Mesothelial cell of epicardium (in vitro differentiated cells): ENCODE measurements around the gene PLPPR5. TPM values are rescaled to one million over a fixed set of nuclear protein-coding genes. Genes with fewer than 3 reads are reported as not detected.

Experiments
- DNase-seq, 2 experiments: peaks; one replicate each; pipeline ENCODE4 v3.0.0; 2021; ENCODE audit warnings: low spot score in 2 of 2; ENCODE audit not compliant: unreplicated experiment in 2 of 2
- H3K27ac Mint-ChIP-seq: 2 replicates; pipeline ENCODE4 v1.8.0; 2021; ENCODE audit warnings: mixed read lengths
- H3K27me3 Mint-ChIP-seq: 2 replicates; pipeline ENCODE4 v1.8.0; 2021; ENCODE audit warnings: low read depth, mixed read lengths
- H3K36me3 Mint-ChIP-seq: 2 replicates; pipeline ENCODE4 v1.8.0; 2021; ENCODE audit warnings: mixed read lengths
- H3K4me1 Mint-ChIP-seq: 2 replicates; pipeline ENCODE4 v1.8.0; 2021; ENCODE audit warnings: mixed read lengths
- H3K4me3 Mint-ChIP-seq: 2 replicates; pipeline ENCODE4 v1.8.0; 2021; ENCODE audit warnings: mild to moderate bottlenecking, moderate library complexity, mixed read lengths
- H3K9me3 Mint-ChIP-seq: 2 replicates; pipeline ENCODE4 v1.8.0; 2021; ENCODE audit warnings: mixed read lengths
- total RNA-seq: library from RNA; stranded (reverse); gene quantifications from 3 replicates; pipeline ENCODE4 v1.2.1, GENCODE V29; 2021
- TF ChIP-seq, protein P1 (sequence below): fragments of 200-600 bp; sonication (generic); IDR thresholded peaks from one replicate; pipeline ENCODE4 v1.5.0; 2021; ENCODE audit warnings: antibody characterized with exemption; ENCODE audit not compliant: unreplicated experiment

PLPPR5 gene
- total RNA-seq, 1 donor from 2014 or later: 0.11 TPM

DNA sequence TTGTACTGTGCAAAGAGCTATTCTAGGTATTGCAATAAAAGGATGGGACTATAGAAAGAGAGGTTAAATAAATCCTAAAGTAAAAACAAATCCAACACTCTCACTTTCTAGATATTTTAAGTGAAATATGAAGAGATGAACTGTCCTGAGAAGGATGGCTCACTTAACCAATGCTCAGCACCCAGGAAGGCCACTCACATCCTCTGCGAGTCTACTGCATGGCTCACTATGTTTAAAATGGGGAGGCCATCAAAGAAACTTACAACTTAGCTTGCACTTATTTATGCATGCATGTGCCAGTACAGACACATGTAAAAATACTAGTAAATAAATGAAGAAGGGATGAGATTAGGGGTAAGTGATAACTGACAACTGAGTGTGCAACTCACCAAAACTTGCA is 37.5 kb downstream of the PLPPR5 start:
- TF ChIP-seq, protein P1, sequence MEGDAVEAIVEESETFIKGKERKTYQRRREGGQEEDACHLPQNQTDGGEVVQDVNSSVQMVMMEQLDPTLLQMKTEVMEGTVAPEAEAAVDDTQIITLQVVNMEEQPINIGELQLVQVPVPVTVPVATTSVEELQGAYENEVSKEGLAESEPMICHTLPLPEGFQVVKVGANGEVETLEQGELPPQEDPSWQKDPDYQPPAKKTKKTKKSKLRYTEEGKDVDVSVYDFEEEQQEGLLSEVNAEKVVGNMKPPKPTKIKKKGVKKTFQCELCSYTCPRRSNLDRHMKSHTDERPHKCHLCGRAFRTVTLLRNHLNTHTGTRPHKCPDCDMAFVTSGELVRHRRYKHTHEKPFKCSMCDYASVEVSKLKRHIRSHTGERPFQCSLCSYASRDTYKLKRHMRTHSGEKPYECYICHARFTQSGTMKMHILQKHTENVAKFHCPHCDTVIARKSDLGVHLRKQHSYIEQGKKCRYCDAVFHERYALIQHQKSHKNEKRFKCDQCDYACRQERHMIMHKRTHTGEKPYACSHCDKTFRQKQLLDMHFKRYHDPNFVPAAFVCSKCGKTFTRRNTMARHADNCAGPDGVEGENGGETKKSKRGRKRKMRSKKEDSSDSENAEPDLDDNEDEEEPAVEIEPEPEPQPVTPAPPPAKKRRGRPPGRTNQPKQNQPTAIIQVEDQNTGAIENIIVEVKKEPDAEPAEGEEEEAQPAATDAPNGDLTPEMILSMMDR: no peak
- no peak overlapping the region for H3K4me3 Mint-ChIP-seq
- no peak for DNase-seq
- H3K4me1 Mint-ChIP-seq: peaks cover 8% of the 10 kb centered on the region
- H3K27me3 Mint-ChIP-seq: peaks cover 4% of the 10 kb centered on the region
- no peaks in the 10 kb centered on the region for H3K9me3 Mint-ChIP-seq
- H3K36me3 Mint-ChIP-seq: no peaks in the 10 kb centered on the region
- no peak overlapping the region for H3K27ac Mint-ChIP-seq

DNA sequence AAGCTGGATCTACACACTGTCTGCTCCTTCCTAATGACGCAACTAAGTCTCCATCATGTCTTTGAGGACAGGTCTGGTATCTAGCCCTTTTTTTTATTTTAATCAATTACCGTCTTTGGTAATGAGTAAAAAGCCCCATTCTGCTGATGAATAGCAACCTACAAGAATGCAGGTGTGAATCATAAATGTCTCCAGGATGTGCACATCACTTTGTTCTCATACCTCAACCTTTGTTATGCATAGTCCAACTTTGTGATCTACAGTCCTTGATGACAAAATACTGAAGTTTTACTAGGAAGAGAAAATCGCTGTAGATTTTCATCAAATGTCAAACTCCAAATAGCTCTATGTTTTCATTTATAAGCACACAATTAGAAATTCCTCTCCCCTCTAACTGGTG is 39.3 kb downstream of the PLPPR5 start:
- no peaks in the 10 kb centered on the region for H3K36me3 Mint-ChIP-seq

DNA sequence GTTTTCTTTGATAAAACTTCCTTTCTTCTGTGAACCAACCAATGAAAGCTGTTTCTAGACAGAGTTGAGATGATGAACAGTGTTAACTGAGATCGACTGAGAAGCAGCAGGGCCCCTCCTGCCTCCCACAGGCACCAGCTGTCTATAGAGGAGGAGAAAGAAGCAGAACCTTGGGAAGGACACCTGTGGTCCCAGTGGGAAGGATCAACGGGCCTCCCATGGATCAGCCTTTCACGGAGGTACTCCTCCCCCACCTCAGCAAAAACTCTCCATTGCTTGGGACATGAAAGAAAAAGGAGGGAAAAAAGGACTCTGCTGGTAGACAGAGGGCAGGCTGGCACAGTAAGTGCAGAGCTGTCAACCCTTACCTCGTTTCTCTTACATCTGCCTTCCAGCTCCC is 40.5 kb downstream of the PLPPR5 start:
- H3K4me1 Mint-ChIP-seq: peaks cover 1% of the 10 kb centered on the region
- no peak for DNase-seq
- H3K36me3 Mint-ChIP-seq: no peaks in the 10 kb centered on the region
- H3K27me3 Mint-ChIP-seq: peaks cover 4% of the 10 kb centered on the region
- no peaks in the 10 kb centered on the region for H3K9me3 Mint-ChIP-seq
- no peak overlapping the region for H3K4me3 Mint-ChIP-seq
- no peak overlapping the region for H3K27ac Mint-ChIP-seq
- TF ChIP-seq, protein P1: no peak

More for the DNA sequence above, 39.3 kb downstream of the PLPPR5 start:
- Mint-ChIP-seq H3K27me3 (peaks cover 4% of the 10 kb centered on the region), H3K9me3 (no peaks in the 10 kb centered on the region), H3K27ac (no peak overlapping the region), H3K4me3 (no peak overlapping the region), H3K4me1 (peaks cover 8% of the 10 kb centered on the region)
- TF ChIP-seq, protein P1: no peak
- no peak for DNase-seq

DNA sequence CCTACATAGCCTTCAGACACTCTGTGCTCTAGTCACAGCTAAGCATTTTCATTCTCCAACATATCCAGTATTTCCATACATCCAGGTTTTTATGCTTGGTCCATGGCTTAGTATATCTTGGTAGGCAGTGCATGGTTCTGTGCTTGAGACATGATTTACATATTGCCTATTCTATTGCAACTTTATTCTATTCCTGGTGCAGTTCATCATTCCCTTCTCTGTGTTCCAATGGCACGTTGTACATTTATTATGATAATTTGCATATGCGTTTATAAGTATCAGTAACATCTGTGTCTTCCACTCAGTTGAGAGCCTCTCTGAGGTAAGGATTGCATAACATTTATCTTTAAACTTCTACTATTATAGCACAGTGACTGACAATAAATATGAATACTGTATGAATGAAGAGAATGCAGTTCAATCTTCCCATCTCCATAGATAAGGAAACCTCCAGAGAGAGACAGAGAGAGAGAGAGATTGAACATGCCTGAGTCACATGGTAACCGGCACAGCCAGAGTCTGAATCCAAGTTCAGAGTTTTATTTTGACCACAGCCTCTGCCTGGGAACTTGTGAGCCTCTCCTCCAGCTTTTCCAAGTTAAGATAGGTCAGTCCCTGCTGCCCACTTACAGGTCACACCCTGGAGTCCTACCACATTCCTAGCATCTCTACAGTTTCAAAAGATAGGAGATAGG is 41.5 kb downstream of the PLPPR5 start:
- Mint-ChIP-seq H3K27ac (no peak overlapping the region), H3K36me3 (no peaks in the 10 kb centered on the region), H3K4me3 (no peak overlapping the region), H3K9me3 (no peaks in the 10 kb centered on the region), H3K4me1 (no peaks in the 10 kb centered on the region), H3K27me3 (peaks cover 8% of the 10 kb centered on the region)
- DNase-seq: no peak
- TF ChIP-seq, protein P1: no peak

DNA sequence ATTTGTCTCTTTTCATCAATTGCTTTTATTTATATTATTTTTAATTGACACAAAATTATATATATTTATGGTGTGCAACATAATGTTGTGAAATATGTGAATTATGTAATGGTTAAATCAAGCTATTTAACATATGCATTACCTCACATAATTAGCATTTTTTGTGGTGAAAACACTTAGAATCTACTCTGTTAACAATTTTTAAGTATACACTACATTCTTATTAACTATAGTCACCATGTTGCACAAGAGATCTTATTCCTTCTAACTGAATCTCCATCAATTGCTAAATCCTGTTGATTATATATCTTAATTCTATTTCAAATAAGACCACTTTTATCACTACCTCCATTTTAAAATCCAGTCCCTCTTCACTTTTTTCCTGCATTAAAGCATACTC is 42.5 kb downstream of the PLPPR5 start:
- TF ChIP-seq, protein P1: no peak
- H3K9me3 Mint-ChIP-seq: no peaks in the 10 kb centered on the region
- no peak overlapping the region for H3K4me3 Mint-ChIP-seq
- no peaks in the 10 kb centered on the region for H3K36me3 Mint-ChIP-seq
- H3K4me1 Mint-ChIP-seq: no peaks in the 10 kb centered on the region
- no peak for DNase-seq
- no peak overlapping the region for H3K27ac Mint-ChIP-seq
- peaks cover 8% of the 10 kb centered on the region for H3K27me3 Mint-ChIP-seq
